SK-N-SH (cell line): ENCODE measurements around the gene PRPF6.

Experiments
- CHD2 ChIP-seq: fragments of 150-350 bp; IDR thresholded peaks from 2 replicates; pipeline ENCODE4 v1.6.1; 2018; ENCODE audit warnings: low read length; ENCODE audit not compliant: partially characterized antibody
- EP300 ChIP-seq, 2 experiments: IDR thresholded peaks; 2 replicates each; pipeline versions ENCODE4 v1.4.0 to v1.6.1; 2012; ENCODE audit warnings: borderline replicate concordance in 1 of 2, low read depth in 1 of 2, low read length in 1 of 2
- FOXJ3 ChIP-seq: sonication (generic); formaldehyde crosslinking; IDR thresholded peaks from 2 replicates; pipeline ENCODE4 v1.5.1; 2020; ENCODE audit warnings: mild to moderate bottlenecking, missing genetic modification reagents
- GATA2 ChIP-seq: sonication (generic); formaldehyde crosslinking; IDR thresholded peaks from 2 replicates; pipeline ENCODE4 v1.5.0; 2020; ENCODE audit warnings: mild to moderate bottlenecking, missing genetic modification reagents
- JUND ChIP-seq: IDR thresholded peaks from 2 replicates; pipeline ENCODE4 v1.4.0; 2012
- NRF1 ChIP-seq: IDR thresholded peaks from 2 replicates; pipeline ENCODE4 v1.6.1; 2012; ENCODE audit warnings: low read depth, mild to moderate bottlenecking, low read length
- POLR2AphosphoS5 ChIP-seq: IDR thresholded peaks from 2 replicates; pipeline ENCODE4 v1.6.1; 2012; ENCODE audit warnings: low read depth, low read length
- RAD21 ChIP-seq: IDR thresholded peaks from 2 replicates; pipeline ENCODE4 v1.6.1; 2012; ENCODE audit warnings: mild to moderate bottlenecking, low read length
- SIN3A ChIP-seq: IDR thresholded peaks from 2 replicates; pipeline ENCODE4 v1.6.1; 2012; ENCODE audit warnings: low read depth, mild to moderate bottlenecking, low read length, moderate library complexity, borderline replicate concordance
- TAF1 ChIP-seq: IDR thresholded peaks from 2 replicates; pipeline ENCODE4 v1.6.1; 2012; ENCODE audit warnings: low read depth, mild to moderate bottlenecking, low read length, moderate library complexity, borderline replicate concordance
- TF ChIP-seq, protein P1 (sequence below): fragments of 200-600 bp; sonication (generic); IDR thresholded peaks from 2 replicates; pipeline ENCODE4 v1.6.1; 2017; ENCODE audit warnings: antibody characterized with exemption, mild to moderate bottlenecking, moderate library complexity
- TF ChIP-seq, protein P2 (sequence below): IDR thresholded peaks from 2 replicates; pipeline ENCODE4 v1.6.1; 2012; ENCODE audit warnings: mild to moderate bottlenecking, low read depth, low read length, moderate library complexity
- TF ChIP-seq, protein P3 (sequence below): IDR thresholded peaks from 2 replicates; pipeline ENCODE4 v1.4.0; 2012; ENCODE audit warnings: low read depth

DNA sequence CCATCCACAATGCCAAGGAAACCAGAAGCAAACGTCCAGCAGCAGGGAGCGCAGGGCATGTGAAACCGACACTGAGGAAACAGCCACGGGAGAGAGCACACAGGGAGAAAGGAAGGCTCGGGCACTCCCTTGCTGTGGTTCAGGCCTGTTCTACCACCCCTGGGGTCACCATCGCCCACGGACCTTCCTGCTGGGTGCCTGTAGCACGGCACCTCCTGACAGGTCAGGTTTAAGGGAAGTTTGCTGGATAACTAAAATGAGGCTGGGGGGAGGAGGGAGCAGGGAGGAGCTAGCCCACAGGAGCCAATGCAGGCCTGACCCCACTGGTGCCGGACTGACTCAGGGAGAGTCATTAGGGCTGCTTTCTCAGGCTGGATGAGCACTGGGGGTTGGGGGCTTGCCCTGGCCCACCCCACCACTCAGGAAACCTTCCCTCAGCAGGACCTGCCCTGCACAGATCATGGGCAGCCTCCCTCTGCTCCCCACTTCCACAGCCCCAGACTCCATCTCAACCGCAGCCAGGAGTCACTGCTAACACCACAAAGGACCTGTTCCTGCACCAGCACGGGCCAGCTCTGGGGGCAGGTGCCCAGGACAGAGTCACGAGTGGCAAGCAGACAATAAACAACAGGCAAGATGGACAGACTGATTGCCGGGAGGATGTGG lies 27.0 kb upstream of the PRPF6 start:
- TF ChIP-seq POLR2AphosphoS5, result no peak
- TF ChIP-seq RAD21, result no peak
- no peak for TF ChIP-seq NRF1
- TF ChIP-seq, protein P1, sequence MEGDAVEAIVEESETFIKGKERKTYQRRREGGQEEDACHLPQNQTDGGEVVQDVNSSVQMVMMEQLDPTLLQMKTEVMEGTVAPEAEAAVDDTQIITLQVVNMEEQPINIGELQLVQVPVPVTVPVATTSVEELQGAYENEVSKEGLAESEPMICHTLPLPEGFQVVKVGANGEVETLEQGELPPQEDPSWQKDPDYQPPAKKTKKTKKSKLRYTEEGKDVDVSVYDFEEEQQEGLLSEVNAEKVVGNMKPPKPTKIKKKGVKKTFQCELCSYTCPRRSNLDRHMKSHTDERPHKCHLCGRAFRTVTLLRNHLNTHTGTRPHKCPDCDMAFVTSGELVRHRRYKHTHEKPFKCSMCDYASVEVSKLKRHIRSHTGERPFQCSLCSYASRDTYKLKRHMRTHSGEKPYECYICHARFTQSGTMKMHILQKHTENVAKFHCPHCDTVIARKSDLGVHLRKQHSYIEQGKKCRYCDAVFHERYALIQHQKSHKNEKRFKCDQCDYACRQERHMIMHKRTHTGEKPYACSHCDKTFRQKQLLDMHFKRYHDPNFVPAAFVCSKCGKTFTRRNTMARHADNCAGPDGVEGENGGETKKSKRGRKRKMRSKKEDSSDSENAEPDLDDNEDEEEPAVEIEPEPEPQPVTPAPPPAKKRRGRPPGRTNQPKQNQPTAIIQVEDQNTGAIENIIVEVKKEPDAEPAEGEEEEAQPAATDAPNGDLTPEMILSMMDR, result no peak
- no peak for TF ChIP-seq EP300 (IDR thresholded peaks at IDR 0.05; ENCODE audit: borderline replicate concordance in 1 of 2, low read depth in 1 of 2, low read length in 1 of 2)
- TF ChIP-seq JUND, result no peak
- no peak for TF ChIP-seq CHD2
- TF ChIP-seq, protein P2, sequence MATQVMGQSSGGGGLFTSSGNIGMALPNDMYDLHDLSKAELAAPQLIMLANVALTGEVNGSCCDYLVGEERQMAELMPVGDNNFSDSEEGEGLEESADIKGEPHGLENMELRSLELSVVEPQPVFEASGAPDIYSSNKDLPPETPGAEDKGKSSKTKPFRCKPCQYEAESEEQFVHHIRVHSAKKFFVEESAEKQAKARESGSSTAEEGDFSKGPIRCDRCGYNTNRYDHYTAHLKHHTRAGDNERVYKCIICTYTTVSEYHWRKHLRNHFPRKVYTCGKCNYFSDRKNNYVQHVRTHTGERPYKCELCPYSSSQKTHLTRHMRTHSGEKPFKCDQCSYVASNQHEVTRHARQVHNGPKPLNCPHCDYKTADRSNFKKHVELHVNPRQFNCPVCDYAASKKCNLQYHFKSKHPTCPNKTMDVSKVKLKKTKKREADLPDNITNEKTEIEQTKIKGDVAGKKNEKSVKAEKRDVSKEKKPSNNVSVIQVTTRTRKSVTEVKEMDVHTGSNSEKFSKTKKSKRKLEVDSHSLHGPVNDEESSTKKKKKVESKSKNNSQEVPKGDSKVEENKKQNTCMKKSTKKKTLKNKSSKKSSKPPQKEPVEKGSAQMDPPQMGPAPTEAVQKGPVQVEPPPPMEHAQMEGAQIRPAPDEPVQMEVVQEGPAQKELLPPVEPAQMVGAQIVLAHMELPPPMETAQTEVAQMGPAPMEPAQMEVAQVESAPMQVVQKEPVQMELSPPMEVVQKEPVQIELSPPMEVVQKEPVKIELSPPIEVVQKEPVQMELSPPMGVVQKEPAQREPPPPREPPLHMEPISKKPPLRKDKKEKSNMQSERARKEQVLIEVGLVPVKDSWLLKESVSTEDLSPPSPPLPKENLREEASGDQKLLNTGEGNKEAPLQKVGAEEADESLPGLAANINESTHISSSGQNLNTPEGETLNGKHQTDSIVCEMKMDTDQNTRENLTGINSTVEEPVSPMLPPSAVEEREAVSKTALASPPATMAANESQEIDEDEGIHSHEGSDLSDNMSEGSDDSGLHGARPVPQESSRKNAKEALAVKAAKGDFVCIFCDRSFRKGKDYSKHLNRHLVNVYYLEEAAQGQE, result no peak
- TF ChIP-seq GATA2 (CRISPR knock-in tag), result no peak
- TF ChIP-seq SIN3A, result no peak
- TF ChIP-seq FOXJ3 (CRISPR knock-in tag), result no peak
- TF ChIP-seq, protein P3, sequence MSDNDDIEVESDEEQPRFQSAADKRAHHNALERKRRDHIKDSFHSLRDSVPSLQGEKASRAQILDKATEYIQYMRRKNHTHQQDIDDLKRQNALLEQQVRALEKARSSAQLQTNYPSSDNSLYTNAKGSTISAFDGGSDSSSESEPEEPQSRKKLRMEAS, result no peak
- no peak for TF ChIP-seq TAF1
